Right atrium auricular region (tissue), 2 donors: Measurements from ENCODE around the gene CCDC54. TPM values are rescaled to one million over a fixed set of nuclear protein-coding genes. Genes with fewer than 3 reads are reported as not detected.

Experiments
- DNase-seq: peaks from one replicate; pipeline ENCODE4 v3.0.0-alpha.2; 2019; ENCODE audit warnings: low spot score
- H3K27ac ChIP-seq, 2 donors: fragments of 200-600 bp; sonication (generic); 1 replicate in 1 of 2; 2 replicates in 1 of 2; pipeline ENCODE4 v1.5.1; 2016 to 2019
- H3K27me3 ChIP-seq, 2 donors: fragments of 200-600 bp; sonication (generic); one replicate each; pipeline versions ENCODE4 v1.5.1 to v1.6.0; 2017 to 2019
- H3K36me3 ChIP-seq: fragments of 200-600 bp; sonication (generic); one replicate; pipeline ENCODE4 v1.5.1; 2016
- H3K4me1 ChIP-seq, 2 donors: fragments of 200-600 bp; sonication (generic); one replicate each; pipeline versions ENCODE4 v1.5.1 to v1.6.0; 2017 to 2019
- H3K4me3 ChIP-seq, 2 donors: fragments of 200-600 bp; sonication (generic); 1 replicate in 1 of 2; 2 replicates in 1 of 2; pipeline ENCODE4 v1.5.1; 2017 to 2019; ENCODE audit warnings: mild to moderate bottlenecking in 1 of 2, moderate library complexity in 1 of 2
- H3K9me3 ChIP-seq, 2 donors: fragments of 200-600 bp; sonication (generic); one replicate each; pipeline ENCODE4 v1.5.1; 2019
- total RNA-seq, 2 donors: library from RNA; depleted of rRNA; stranded (reverse); fragments of >200 nt; gene quantifications; one replicate each; pipeline ENCODE4 v1.1.0, GENCODE V29; 2016
- TF ChIP-seq, protein P1 (sequence below), 2 donors: fragments of 200-600 bp; sonication (generic); IDR thresholded peaks; one replicate each; pipeline ENCODE4 v1.5.1; 2019; ENCODE audit warnings: antibody characterized with exemption in 2 of 2

The CCDC54 gene
- total RNA-seq, 2 donors from 2014 or later, result not detected

DNA sequence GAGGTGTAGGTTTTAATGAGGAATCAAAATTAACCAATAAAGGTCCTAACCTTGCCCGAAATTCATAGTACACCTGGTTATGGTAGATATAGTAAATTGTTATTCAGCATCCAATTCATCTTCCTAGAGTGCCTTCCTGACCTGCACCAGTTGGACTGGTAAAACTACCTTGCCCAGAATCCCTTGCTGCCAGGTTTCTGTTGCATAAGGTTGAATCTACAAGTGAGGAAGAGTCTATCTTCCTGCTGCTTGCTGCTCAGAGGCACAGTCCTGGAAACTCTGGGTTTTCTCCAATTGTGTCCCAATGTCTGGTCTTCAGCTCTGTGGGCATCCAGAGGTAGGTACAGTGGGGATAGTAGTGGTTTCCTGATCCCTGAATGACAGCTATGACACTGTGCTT is 17.3 kb downstream of the CCDC54 start:
- TF ChIP-seq, protein P1, sequence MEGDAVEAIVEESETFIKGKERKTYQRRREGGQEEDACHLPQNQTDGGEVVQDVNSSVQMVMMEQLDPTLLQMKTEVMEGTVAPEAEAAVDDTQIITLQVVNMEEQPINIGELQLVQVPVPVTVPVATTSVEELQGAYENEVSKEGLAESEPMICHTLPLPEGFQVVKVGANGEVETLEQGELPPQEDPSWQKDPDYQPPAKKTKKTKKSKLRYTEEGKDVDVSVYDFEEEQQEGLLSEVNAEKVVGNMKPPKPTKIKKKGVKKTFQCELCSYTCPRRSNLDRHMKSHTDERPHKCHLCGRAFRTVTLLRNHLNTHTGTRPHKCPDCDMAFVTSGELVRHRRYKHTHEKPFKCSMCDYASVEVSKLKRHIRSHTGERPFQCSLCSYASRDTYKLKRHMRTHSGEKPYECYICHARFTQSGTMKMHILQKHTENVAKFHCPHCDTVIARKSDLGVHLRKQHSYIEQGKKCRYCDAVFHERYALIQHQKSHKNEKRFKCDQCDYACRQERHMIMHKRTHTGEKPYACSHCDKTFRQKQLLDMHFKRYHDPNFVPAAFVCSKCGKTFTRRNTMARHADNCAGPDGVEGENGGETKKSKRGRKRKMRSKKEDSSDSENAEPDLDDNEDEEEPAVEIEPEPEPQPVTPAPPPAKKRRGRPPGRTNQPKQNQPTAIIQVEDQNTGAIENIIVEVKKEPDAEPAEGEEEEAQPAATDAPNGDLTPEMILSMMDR (IDR thresholded peaks at IDR 0.05), result no peak
- Histone ChIP-seq H3K36me3 (no peaks in the 10 kb centered on the region), H3K4me1 (no peaks in the 10 kb centered on the region), H3K27ac (no peak overlapping the region), H3K4me3 (no peak overlapping the region), H3K9me3 (no peaks in the 10 kb centered on the region), H3K27me3 (no peaks in the 10 kb centered on the region)
- no peak for DNase-seq

DNA sequence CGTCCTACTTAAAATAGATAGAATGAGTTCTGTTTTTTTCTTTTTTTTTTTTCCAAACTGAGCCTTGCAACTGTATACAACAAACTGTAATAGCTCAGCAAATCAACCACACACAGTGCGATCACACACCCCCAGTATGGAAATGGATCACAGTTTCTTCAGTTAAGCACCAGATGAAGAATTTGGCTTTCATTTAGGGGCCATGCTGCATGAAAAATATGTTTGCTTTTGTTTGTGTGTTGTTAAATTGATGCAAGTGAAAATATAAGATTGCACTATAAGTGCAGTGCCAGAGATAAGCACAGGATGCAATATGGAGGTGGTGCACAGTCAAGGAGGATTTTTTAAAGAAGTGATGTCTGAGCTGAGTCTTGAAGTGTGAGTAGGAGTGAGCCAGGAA is 17.8 kb downstream of the CCDC54 start:
- no peak overlapping the region for H3K27ac ChIP-seq
- TF ChIP-seq, protein P1 (IDR thresholded peaks at IDR 0.05), result no peak
- H3K27me3 ChIP-seq, result no peaks in the 10 kb centered on the region
- no peaks in the 10 kb centered on the region for H3K9me3 ChIP-seq
- H3K36me3 ChIP-seq, result no peaks in the 10 kb centered on the region
- H3K4me3 ChIP-seq, result no peak overlapping the region
- no peak for DNase-seq
- H3K4me1 ChIP-seq, result no peaks in the 10 kb centered on the region

DNA sequence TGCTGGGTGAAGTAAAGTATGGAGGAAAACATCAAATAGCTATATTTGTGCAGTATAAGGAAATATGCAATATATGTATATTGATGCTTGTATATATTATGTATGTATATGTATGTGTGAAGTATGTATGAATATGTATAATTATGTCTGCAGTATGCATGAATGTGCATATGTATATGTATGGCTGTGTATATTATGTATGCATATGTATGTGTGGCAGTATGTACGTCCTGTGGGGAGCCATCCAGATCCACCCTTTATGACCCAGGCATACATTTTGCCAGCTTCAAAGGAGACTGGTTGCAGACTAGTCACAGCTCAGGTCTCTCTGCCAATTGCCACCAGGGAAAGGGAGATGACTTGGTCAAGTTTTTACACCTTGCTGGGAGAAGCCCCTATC is 24.1 kb downstream of the CCDC54 start:
- Histone ChIP-seq H3K27ac (no peak overlapping the region), H3K4me3 (no peak overlapping the region), H3K36me3 (no peaks in the 10 kb centered on the region), H3K4me1 (no peaks in the 10 kb centered on the region), H3K9me3 (no peaks in the 10 kb centered on the region), H3K27me3 (no peaks in the 10 kb centered on the region)
- no peak for DNase-seq
- TF ChIP-seq, protein P1 (IDR thresholded peaks at IDR 0.05), result no peak

DNA sequence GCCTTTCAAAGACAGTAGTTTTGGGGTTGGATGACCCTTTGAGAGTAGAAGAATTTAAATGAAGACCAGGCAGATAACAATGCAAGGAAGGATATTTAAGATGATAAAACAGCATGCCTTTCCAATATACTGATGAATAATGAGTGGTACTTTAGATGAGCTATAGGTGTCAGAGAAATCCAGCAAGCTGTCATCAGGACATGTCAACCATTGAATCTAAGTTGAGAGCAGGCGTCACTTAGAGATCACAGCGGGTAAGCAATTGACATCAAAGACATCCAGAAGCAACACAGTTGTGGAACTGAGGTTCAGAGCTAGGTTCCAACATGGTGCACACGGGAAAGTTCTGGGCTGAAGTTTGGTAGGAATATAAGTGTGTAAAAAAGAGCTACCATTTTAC is 25.0 kb downstream of the CCDC54 start:
- TF ChIP-seq, protein P1 (IDR thresholded peaks at IDR 0.05), result no peak
- DNase-seq, result no peak
- no peaks in the 10 kb centered on the region for H3K27me3 ChIP-seq

DNA sequence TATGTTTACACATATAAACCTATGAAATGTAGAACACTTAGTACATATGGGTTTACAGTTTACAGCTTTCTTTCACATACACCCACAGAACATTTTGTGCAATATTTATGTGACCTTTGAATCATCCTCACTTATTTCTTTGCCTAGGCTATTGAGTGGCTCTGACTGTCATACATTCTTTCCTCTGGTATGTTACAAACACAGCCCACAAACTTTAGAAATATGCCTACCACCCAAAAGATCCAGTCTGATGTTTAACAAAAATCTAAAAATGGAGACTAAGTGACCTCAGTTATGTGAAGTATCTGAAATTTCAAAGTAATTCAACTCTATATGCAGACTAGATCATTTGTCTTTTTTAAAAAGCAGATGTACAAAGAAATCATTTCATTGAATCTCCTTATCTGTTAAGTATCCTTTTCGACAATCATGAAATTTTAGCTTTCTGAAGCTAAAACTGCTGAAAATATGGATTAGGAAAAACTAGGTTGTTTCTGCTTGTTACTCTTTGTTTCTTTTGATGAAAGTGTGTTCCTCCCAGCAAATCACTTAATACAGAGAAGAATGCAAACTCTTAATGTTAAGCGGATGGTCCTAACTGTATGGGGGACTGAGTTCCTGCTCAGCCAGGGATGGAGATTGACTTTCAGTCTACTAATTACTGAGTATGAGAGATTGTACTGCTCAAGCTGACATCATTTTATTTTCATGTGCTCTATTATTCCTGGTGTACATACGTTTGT is 27.7 kb downstream of the CCDC54 start:
- Histone ChIP-seq H3K4me1 (no peaks in the 10 kb centered on the region), H3K27ac (no peak overlapping the region), H3K27me3 (no peaks in the 10 kb centered on the region), H3K9me3 (peaks cover 3 to 17% of the 10 kb centered on the region in 2 donors), H3K36me3 (no peaks in the 10 kb centered on the region), H3K4me3 (no peak overlapping the region)
- DNase-seq, result no peak
- TF ChIP-seq, protein P1 (IDR thresholded peaks at IDR 0.05), result no peak

More for the DNA sequence above, 25.0 kb downstream of the CCDC54 start:
- no peaks in the 10 kb centered on the region for H3K4me1 ChIP-seq
- no peak overlapping the region for H3K27ac ChIP-seq
- H3K4me3 ChIP-seq, result no peak overlapping the region
- no peaks in the 10 kb centered on the region for H3K36me3 ChIP-seq
- no peaks in the 10 kb centered on the region for H3K9me3 ChIP-seq

DNA sequence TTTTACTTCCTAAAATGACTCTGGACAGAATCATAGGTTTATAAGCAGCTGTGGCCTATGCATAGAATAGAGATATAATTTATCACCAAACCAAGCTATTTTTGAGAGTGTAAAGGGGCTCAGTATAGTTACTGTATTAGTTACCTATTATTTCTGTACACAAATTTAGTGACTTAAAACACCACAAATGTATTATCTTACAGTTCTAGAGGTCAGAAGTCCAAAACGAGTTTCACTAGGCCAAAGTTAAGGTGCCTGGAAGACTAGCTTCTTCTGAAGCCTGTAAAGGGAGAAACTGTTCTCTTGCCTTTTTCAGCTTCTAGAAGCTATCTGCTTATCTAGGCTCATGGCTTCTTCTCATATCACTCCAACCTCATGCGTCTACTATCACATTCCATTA is 30.1 kb downstream of the CCDC54 start:
- DNase-seq, result no peak
- Histone ChIP-seq H3K4me3 (no peak overlapping the region), H3K27ac (no peak overlapping the region), H3K36me3 (no peaks in the 10 kb centered on the region), H3K9me3 (peaks cover 3 to 20% of the 10 kb centered on the region in 2 donors), H3K4me1 (no peaks in the 10 kb centered on the region), H3K27me3 (no peaks in the 10 kb centered on the region)
- TF ChIP-seq, protein P1 (IDR thresholded peaks at IDR 0.05), result no peak
